Measurements from ENCODE around the gene MYOT.
A peak's percentile ranks its signal among the peaks of the same experiment; 100 is the strongest.
"Not testable (repeated sequence)": the region's sequence is repeated elsewhere in the genome, so short reads cannot be mapped to it uniquely, and the experiment has no call there.

The MYOT gene

GRCh38 chr5:137853165-137853564 lies 14.5 kb upstream of the MYOT start:
- DNase-seq, result not testable (repeated sequence)

GRCh38 chr5:137856201-137856600 lies 11.5 kb upstream of the MYOT start:
- DNase-seq, result no peak

GRCh38 chr5:137856916-137857862 lies 10.5 kb upstream of the MYOT start:
- DNase-seq, result peak in 1 of 58 donors; percentile 30

GRCh38 chr5:137858223-137858916 lies 9.3 kb upstream of the MYOT start:
- no peak for DNase-seq

- DNase-seq, result peak in 2 of 58 donors; percentile 20 to 23
These were observed 8.7 kb upstream of the MYOT start for GRCh38 chr5:137858954-137859353.

- DNase-seq, result no peak
These were observed 5.4 kb upstream of the MYOT start for GRCh38 chr5:137862251-137862650.

GRCh38 chr5:137863653-137864052 lies 4.0 kb upstream of the MYOT start:
- not testable (repeated sequence) for DNase-seq

- DNase-seq, result peak in 1 of 58 donors; percentile 42
These were observed 895 bp upstream of the MYOT start for GRCh38 chr5:137866541-137867388.

GRCh38 chr5:137870647-137871339 lies 3.1 kb downstream of the MYOT start:
- DNase-seq, result no peak

- DNase-seq, result no peak
These were observed 3.9 kb downstream of the MYOT start for GRCh38 chr5:137871571-137871970.

- no peak for DNase-seq
These were observed 4.8 kb downstream of the MYOT start for GRCh38 chr5:137872466-137872865.

GRCh38 chr5:137876101-137876500 lies 8.4 kb downstream of the MYOT start:
- no peak for DNase-seq

GRCh38 chr5:137880313-137880712 lies 12.7 kb downstream of the MYOT start:
- peak in 12 of 58 donors; percentile 5 to 86 (median 30) for DNase-seq

- no peak for DNase-seq
These were observed 20.2 kb downstream of the MYOT start for GRCh38 chr5:137887831-137888230.

GRCh38 chr5:137888466-137888862 lies 20.8 kb downstream of the MYOT start:
- no peak for DNase-seq

GRCh38 chr5:137888863-137889759 lies 21.5 kb downstream of the MYOT start, which contains the start of gene PKD2L2:
Gene PKD2L2 (plus strand): TSS chr5:137889457. CDS start chr5:137889492, 35 bp downstream.
- peak; percentile 20 to 86 (median 72) for DNase-seq

GRCh38 chr5:137890845-137891244 lies 23.2 kb downstream of the MYOT start:
- no peak for DNase-seq

- no peak for DNase-seq
These were observed 24.2 kb downstream of the MYOT start for GRCh38 chr5:137891849-137892248.

GRCh38 chr5:137894586-137894985 lies 26.9 kb downstream of the MYOT start:
- no peak for DNase-seq

- DNase-seq, result no peak
These were observed 28.9 kb downstream of the MYOT start for GRCh38 chr5:137896560-137896959.
